Duodenal mucosa (tissue), 2 donors: ENCODE results near the gene WDFY1.
"Not testable (repeated sequence)": the region's sequence is repeated elsewhere in the genome, so short reads cannot be mapped to it uniquely, and the experiment has no call there.

ENCODE experiments used
- H3K27ac ChIP-seq: one replicate; pipeline ENCODE4 v1.7.0; 2013; ENCODE audit warnings: low read depth, low read length
- H3K27me3 ChIP-seq, 2 donors: one replicate each; pipeline ENCODE4 v1.7.0; 2013; ENCODE audit warnings: low read length in 2 of 2, control low read depth in 1 of 2; ENCODE audit not compliant: insufficient read depth in 2 of 2, control insufficient read depth in 1 of 2
- H3K36me3 ChIP-seq, 2 donors: one replicate each; pipeline ENCODE4 v1.7.0; 2013; ENCODE audit warnings: low read length in 2 of 2, control low read depth in 1 of 2; ENCODE audit not compliant: insufficient read depth in 2 of 2, control insufficient read depth in 1 of 2
- H3K4me1 ChIP-seq, 2 donors: one replicate each; pipeline ENCODE4 v1.7.0; 2013; ENCODE audit warnings: low read length in 2 of 2, control low read depth in 1 of 2; ENCODE audit not compliant: insufficient read depth in 2 of 2, control insufficient read depth in 1 of 2
- H3K4me3 ChIP-seq, 2 donors: one replicate each; pipeline ENCODE4 v1.7.0; 2013; ENCODE audit warnings: low read length in 2 of 2, low read depth in 1 of 2
- H3K9ac ChIP-seq, 2 donors: one replicate each; pipeline ENCODE4 v1.7.0; 2013; ENCODE audit warnings: low read length in 2 of 2, low read depth in 1 of 2
- H3K9me3 ChIP-seq, 2 donors: one replicate each; pipeline ENCODE4 v1.7.0; 2013; ENCODE audit warnings: low read length in 2 of 2, control low read depth in 1 of 2; ENCODE audit not compliant: control insufficient read depth in 1 of 2

WDFY1 gene

DNA sequence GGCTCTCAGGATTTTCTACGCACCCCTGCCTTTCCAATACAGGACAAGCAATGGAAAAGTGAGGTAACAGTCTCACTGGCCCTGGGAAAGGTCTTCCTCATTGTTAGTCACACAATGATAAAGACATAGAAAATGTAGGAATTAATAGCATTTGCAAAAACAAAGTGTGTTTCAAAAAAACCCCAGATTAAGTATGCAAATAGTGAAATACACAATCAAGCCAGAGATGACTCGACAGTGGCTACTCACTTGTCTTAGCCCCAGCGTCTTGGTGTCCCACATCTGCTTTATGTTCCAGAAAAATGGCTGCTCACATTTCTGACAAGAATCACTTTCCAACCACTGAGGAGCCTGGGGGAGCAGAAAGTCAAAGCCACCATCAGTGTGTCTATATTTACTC is 60.7 kb downstream of the WDFY1 start:
- peaks cover 6 to 48% of the 10 kb centered on the region in 2 donors for H3K36me3 ChIP-seq
- H3K9me3 ChIP-seq: no peaks in the 10 kb centered on the region
- H3K4me3 ChIP-seq: no peak overlapping the region
- no peaks in the 10 kb centered on the region for H3K27me3 ChIP-seq
- H3K27ac ChIP-seq: no peak overlapping the region
- H3K9ac ChIP-seq: no peak overlapping the region
- no peaks in the 10 kb centered on the region for H3K4me1 ChIP-seq

DNA sequence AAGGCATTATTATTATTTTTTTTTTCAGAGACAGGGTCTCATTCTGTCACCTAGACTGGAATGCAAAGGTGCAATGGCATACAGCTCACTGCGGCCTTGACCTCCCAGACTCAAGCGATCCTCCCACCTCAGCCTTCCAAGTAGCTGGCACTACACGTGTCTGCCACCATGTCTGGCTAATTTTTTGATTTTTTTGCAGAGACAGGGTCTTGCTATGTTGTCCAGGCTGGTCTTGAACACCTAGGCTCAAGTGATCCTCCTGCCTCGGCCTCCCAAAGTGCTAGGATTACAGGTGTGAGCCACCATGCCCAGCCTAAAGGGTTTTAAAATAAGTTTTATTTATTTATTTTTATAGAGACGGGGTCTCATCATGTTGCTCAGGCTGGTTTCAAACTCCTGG is 62.4 kb downstream of the WDFY1 start:
- peaks cover 18 to 59% of the 10 kb centered on the region in 2 donors for H3K36me3 ChIP-seq
- H3K4me1 ChIP-seq: no peaks in the 10 kb centered on the region
- no peak overlapping the region for H3K4me3 ChIP-seq
- no peaks in the 10 kb centered on the region for H3K9me3 ChIP-seq
- no peak overlapping the region for H3K27ac ChIP-seq
- no peaks in the 10 kb centered on the region for H3K27me3 ChIP-seq
- no peak overlapping the region for H3K9ac ChIP-seq

DNA sequence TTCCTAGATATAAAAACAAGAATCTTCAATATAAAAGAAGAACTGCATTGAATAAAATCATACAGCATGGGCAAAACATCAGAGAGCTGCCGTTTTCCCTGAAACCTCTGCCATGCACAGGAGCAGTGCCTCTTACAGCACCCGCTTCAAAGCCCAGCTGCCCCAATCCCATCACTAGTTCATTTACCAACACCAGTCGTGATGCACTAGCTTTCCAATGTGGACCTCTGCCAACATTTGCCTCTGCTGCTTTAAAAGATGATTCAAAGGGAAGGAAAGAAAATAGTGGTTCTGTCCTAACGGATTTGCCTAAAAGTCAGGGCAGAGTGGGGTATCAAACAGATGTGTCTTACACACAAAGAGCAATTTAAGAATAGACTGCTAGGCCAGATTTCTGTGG is 64.3 kb downstream of the WDFY1 start:
- no peaks in the 10 kb centered on the region for H3K27me3 ChIP-seq
- H3K27ac ChIP-seq: no peak overlapping the region
- no peaks in the 10 kb centered on the region for H3K4me1 ChIP-seq
- H3K36me3 ChIP-seq: peaks cover 22 to 70% of the 10 kb centered on the region in 2 donors
- H3K9ac ChIP-seq: no peak overlapping the region
- no peaks in the 10 kb centered on the region for H3K9me3 ChIP-seq
- H3K4me3 ChIP-seq: no peak overlapping the region

DNA sequence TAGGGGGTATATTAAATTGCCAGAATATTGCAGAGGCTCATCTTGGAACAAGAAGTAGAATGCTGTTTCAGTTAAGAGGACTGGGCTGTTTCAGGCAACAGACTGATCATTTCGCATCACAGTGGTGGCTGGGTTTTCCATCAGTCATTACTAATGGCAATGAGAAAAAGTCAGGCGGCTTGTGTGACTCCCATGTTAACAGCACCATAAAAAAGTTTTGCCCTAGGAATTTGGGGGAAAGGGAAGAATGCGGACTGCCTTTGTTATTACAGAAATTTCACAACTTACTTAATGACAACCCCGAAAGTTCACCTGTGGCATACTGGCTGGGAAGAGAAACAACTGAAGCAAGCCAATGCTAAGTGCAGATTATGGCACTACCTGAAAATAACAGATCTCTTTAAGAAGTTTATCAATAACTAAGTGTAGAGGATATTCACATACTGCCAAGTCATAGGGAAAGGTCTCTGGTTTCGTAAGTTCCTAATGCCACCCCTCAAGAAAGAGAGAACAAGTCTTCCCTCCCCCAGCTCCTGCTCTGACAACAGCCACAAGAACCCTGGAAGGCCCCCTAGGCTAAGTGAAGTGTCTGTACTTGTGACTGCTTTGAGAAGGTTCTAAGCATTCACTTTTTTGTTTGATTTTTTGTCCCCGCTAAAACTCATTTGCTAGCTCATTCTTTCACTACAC is 67.3 kb downstream of the WDFY1 start:
- Histone ChIP-seq H3K27ac (no peak overlapping the region), H3K9ac (no peak overlapping the region), H3K36me3 (peaks cover 27 to 67% of the 10 kb centered on the region in 2 donors), H3K4me3 (no peak overlapping the region), H3K27me3 (no peaks in the 10 kb centered on the region), H3K4me1 (no peaks in the 10 kb centered on the region), H3K9me3 (no peaks in the 10 kb centered on the region)

DNA sequence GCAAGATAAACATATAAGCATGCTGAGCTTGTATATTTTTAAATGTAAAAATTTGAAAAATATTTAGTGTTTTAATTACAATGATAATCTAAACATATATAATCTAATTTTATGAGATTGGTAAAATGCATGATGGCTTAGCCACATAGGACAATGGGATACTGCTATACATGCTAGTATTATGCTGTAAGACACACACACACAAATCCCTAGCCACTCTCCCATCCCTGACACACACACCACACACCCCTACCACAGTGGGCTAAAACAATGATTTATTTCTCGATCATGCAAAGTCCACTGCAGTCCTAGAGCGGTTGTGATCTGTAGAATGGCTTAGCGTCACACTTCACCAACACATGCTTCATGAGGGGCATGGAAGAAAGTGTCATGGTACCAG is 71.5 kb downstream of the WDFY1 start:
- H3K36me3 ChIP-seq: peaks cover 22 to 44% of the 10 kb centered on the region in 2 donors
- no peak overlapping the region for H3K27ac ChIP-seq
- no peaks in the 10 kb centered on the region for H3K4me1 ChIP-seq
- no peak overlapping the region for H3K9ac ChIP-seq
- no peaks in the 10 kb centered on the region for H3K9me3 ChIP-seq
- no peaks in the 10 kb centered on the region for H3K27me3 ChIP-seq
- H3K4me3 ChIP-seq: no peak overlapping the region

DNA sequence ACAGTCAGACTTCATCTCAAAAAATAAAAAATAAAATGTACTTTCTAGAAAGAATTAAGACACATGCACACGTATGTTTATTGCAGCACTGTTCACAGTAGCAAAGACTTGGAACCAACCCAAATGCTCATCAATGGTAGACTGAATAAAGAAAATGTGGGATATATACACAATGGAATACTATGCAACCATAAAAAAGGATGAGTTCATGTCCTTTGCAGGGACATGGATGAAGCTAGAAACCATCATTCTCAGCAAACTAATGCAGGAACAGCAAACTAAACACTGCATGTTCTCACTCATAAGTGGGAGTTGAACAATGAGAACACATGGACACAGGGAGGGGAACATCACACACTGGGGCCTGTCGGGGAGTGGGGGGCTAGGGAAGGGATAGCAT is 72.4 kb downstream of the WDFY1 start:
- H3K9me3 ChIP-seq, H3K4me1 ChIP-seq, H3K9ac ChIP-seq, H3K4me3 ChIP-seq, H3K27ac ChIP-seq, H3K27me3 ChIP-seq: not testable (repeated sequence)
- peaks cover 13 to 35% of the 10 kb centered on the region in 2 donors for H3K36me3 ChIP-seq

DNA sequence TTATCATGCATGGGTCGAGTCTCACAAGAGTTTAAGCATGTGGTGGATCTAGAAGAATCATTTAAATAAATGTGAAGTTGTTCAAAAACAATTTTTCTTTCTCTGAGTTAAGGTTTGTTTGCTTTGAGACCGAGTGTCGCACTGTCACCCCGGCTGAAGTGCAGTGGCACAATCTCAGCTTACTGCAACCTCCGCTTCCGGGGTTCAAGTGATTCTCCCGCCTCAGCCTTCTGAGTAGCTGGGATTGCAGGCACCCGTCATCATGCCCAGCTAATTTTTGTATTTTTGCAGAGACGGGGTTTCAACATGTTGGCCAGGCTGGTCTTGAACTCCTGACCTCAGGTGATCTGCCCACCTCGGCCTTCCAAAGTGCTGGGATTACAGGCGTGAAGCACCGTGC is 73.5 kb downstream of the WDFY1 start:
- H3K9ac ChIP-seq, H3K27me3 ChIP-seq, H3K4me3 ChIP-seq, H3K9me3 ChIP-seq, H3K27ac ChIP-seq, H3K4me1 ChIP-seq: not testable (repeated sequence)
- H3K36me3 ChIP-seq: peaks cover 8 to 29% of the 10 kb centered on the region in 2 donors

DNA sequence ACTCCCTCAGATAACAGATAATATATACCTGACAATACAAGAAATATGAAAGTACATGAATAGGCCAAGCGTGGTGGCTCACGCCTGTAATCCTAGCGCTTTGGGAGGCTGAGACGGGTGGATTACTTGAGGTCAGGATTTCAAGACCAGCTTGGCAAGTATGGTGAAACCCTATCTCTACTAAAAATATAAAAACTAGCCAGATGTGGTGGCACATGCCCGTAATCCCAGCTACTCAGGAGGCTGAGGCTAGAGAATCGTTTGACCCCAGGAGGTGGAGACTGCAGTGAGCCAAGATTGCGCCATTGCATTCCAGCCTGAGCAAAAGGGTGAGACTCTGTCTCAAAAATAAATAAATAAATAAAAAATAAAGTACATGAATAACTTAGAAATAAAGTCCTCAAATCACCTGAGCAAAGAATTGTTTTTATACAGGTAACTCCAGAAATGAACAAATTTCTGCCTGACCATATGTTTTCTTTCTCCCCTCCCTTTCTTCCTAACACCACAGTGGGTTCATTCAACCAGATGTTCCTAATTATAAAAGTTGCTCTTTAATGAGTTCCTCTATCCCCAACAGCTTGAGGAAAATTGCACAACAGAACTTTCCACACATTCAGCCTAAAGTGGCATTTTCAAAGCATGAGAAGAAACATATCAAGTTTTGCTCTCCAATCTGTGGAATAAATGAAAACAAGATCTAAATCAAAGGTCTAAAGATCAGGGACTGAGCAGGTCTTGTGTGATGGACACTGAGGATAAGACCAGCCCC is 74.1 kb downstream of the WDFY1 start:
- H3K36me3 ChIP-seq: peaks cover 8 to 23% of the 10 kb centered on the region in 2 donors
- H3K9me3 ChIP-seq: no peaks in the 10 kb centered on the region
- H3K27ac ChIP-seq: no peak overlapping the region
- no peaks in the 10 kb centered on the region for H3K27me3 ChIP-seq
- no peaks in the 10 kb centered on the region for H3K4me1 ChIP-seq
- H3K9ac ChIP-seq: no peak overlapping the region
- no peak overlapping the region for H3K4me3 ChIP-seq

DNA sequence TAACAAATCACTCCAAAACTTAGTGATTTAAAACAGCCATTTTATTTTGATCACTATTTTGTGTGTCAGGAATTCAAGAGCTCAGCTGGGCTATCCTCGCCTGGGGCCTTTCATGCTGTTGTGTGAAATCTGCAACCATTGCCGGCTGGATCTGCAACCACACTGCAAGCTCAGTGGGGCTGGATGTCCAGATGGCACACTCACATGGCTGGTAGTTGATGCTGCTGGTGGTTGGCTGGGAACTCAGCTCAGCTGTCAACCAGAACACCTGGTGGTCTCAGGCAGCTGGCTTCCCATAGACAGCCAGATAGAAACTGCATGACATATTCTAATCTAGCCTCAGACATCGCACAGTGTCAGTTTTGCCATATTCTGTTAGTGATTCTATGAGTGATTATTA is 77.1 kb downstream of the WDFY1 start:
- Histone ChIP-seq H3K27ac (no peak overlapping the region), H3K36me3 (peaks cover 3 to 8% of the 10 kb centered on the region in 2 donors), H3K4me3 (no peak overlapping the region), H3K9ac (no peak overlapping the region), H3K27me3 (no peaks in the 10 kb centered on the region), H3K4me1 (no peaks in the 10 kb centered on the region), H3K9me3 (no peaks in the 10 kb centered on the region)

DNA sequence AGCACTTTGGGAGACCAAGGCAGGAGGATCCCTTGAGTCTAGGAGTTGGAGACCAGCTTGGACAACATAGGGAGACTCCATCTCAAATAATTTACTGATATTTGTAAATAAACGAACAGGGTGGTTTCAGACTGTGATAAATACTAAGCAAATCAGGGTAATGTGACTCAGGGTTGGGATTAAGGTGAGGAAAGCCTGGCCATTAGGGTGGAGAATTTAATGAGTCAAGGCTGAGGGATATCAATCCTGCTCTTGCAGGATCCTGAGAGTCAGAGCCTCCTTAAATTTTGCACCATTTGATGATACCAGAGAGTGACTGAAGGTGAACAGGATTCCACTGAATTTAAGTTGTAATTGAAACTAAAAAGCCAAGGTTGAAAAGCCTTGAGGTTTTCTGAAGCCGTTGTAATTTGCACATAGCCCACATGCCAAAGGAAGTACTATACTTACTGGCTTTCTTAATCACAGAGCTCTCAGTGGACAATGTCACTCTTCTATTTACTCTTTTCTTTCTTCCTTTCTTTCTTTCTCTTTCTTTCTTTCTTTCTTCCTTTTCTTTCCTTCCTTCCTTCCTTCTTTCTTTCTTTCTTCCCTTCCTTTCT is 79.1 kb downstream of the WDFY1 start:
- no peak overlapping the region for H3K9ac ChIP-seq
- no peaks in the 10 kb centered on the region for H3K9me3 ChIP-seq
- H3K36me3 ChIP-seq: peaks cover 0 to 3% of the 10 kb centered on the region in 2 donors
- H3K27ac ChIP-seq: no peak overlapping the region
- H3K4me1 ChIP-seq: peaks cover 5 to 8% of the 10 kb centered on the region in 2 donors
- no peak overlapping the region for H3K4me3 ChIP-seq
- no peaks in the 10 kb centered on the region for H3K27me3 ChIP-seq
